Measurements from ENCODE around the gene MBD2.
A peak's percentile ranks its signal among the peaks of the same experiment; 100 is the strongest.

Gene MBD2

GRCh38 chr18:54192900-54193299 lies 31.6 kb downstream of the MBD2 start:
- DNase-seq, result no peak

- no peak for DNase-seq
Observed at GRCh38 chr18:54192415-54192814, 32.1 kb downstream of the MBD2 start.

DNA sequence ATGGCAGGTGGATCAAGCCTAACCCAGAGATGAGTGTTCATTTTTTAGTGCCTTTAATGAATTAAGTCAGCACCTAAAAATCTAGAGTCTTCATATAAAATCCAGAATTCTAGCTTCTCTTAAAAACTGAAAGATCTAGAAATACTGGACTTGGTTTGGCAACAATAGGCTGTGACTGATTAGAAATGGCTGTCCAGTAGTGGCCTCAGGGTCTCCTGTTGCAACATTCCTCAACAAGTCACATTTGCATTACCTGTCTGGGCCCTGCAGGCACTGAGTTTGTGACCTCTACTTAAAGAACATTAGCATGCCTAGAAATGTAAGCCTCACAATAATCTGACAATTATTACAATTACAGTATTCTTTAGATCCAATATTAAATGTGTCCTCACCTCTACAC lies 33.1 kb downstream of the MBD2 start:
- DNase-seq, result no peak

DNA sequence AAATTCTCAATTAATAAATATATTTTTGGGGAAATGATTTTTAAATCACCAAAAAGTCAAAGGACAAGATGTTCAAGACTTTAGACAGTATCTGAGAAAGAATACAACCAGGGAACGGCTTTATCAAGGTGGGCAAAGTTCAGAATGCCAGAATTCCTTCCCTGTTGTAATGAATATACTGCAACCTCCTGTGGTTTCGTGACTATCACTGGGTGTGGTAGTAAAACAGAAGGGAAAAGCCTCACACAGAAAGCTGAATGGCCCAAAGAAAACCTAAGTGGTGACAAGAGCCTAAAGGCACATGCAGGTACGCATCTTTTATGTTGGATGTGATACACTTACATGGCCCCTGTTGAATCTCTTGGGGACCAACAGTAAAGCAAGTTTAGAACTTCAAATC lies 37.1 kb downstream of the MBD2 start:
- no peak for DNase-seq

DNA sequence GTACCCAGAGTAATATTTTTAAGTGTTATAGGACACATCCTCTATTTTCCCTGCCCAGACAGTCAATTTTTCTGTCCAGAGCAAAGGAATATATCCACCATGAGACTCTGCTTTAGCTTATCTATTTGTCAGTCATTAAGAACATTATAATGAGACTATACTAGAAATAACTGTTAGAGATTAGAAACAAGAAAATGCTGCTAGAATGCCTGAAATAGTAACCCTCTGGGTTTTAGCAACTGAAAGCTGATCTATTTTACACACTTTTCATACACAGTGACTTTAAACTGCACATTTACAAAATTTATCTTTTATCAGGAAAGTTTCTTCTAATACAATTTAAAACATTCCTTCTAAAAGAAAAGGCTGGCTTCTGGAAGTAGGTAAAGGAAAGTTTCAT lies 39.6 kb downstream of the MBD2 start:
- DNase-seq, result no peak

GRCh38 chr18:54183390-54183789 lies 41.1 kb downstream of the MBD2 start:
- no peak for DNase-seq

DNA sequence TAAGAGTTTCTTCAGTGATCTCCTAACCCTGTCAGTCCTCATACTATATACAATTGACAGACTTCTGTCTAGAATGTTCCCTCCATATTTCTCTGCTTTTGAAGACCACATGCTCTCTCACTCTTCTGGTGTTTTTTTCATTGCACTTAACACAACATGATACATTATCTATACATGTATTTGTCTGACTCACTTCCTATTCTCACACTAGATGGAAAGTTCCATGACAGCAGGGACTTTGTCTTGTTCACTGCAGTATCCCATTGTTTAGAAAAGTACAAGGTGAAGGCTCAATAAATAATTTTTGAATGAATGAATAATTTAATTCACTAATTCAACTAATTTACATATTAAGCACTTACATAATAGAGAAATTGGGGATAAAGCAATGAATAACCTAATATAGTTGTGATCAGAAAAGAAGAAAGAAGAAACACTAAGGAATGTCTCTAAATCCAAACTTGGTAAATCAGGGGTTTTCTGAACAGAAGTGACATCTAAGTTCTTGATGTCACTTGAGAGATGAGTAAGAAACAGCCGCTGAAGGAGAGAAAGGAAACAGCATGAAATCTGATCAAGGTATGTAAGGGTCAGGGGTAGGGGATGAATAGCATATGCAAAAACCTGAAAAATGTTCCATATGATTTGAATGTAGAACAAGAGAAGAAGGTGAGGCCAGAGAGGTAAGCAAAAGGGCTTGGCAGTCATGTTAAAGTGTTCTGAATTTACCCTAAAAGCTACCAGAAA lies 42.4 kb downstream of the MBD2 start:
- no peak for DNase-seq

DNA sequence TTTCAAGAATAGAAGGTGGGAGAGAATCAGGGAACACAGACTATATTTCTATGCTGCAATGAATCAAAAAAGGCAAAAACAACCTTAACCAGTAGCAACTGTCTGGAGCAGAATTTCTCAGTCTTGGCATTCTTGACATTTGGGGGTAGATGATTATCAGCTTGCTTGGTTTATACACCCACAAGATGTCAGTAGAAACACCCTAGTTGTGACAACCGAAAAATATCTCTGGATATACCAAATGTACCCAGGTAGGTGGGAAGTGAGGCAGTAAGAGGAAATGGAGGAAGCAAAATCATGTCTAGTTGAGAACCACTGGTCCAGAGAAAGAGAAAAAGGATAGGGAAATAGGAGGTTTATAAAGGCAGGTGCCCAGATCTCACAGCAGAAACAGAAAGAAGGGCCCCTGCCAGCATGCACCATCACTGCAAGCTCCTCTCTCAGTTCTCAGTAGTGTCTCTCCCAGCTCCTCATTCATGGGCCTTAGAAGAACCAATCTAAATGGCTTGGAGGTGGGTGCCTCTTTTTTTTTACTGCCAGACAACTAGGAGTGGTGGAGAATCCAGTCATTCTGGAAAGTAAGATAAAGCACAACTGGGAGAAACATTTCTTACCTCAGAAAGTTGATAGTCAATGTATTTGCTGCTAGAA lies 50.4 kb downstream of the MBD2 start:
- DNase-seq, result peak in 1 of 2 donors; percentile 7

DNA sequence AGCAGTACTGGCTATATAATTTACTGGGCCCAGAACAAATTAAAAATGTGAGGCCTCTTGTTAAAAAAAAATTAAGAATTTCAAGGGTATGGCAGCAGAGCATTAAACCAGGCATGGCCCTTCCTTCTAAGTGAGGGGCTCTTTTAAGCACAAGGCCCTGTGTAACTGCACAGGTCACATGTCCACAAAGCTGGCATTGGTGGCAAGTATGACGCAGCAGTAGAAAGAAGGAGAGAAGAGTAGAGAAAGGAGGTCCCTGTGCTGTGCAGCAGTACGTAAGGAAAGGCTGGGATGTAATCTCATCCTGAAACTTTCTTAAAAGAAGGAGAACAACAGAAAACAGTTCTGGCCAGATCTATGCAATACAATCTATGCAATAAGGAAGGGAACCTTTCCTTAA lies 51.2 kb downstream of the MBD2 start:
- no peak for DNase-seq

- DNase-seq, result no peak
Observed at GRCh38 chr18:54169431-54170403, 54.8 kb downstream of the MBD2 start.

GRCh38 chr18:54165450-54165849 lies 59.0 kb downstream of the MBD2 start:
- DNase-seq, result no peak

- no peak for DNase-seq
Observed at GRCh38 chr18:54163453-54163852, 61.0 kb downstream of the MBD2 start.

DNA sequence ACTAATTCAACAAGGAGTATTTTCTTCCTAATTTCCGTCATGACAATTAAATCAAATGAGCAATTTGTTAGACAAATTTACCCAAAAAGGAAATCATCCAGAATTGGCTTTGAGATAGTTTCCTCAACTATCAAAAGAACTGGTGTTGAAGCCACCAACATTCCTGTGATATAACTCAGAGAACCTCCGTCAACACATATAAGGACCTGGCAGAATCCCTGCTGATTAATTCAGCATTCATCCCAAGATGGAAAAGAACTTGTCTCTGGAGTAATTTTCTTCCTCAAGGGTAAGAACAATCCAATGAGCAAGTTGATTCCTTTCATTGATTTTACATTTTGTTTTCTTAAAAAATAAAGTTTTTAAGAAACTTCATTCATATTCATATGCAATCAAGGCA lies 62.0 kb downstream of the MBD2 start:
- DNase-seq, result no peak

GRCh38 chr18:54161267-54161666 lies 63.2 kb downstream of the MBD2 start:
- DNase-seq, result no peak

GRCh38 chr18:54159906-54160305 lies 64.6 kb downstream of the MBD2 start:
- no peak for DNase-seq

GRCh38 chr18:54157646-54158385 lies 66.7 kb downstream of the MBD2 start:
- DNase-seq, result no peak

DNA sequence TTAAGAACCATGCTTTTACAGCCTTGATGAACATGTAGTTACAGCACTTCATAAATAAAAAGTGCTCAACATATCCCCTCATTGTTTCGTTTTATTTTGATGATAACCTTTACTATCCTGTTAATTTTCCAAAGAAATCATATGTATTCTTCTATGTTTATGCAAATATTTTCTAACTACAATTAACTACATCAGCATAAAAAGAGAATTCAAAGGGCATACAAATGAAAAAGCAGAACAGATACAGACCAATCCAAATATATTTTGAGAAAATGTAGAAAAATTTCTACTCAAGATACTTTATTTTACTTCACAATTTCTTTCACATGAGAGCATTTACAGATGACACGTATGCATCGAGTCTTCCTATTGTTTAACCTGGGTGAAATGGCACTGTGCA lies 69.1 kb downstream of the MBD2 start:
- DNase-seq, result no peak

- DNase-seq, result no peak
Observed at GRCh38 chr18:54154231-54154630, 70.2 kb downstream of the MBD2 start.

GRCh38 chr18:54151376-54151775 lies 73.1 kb downstream of the MBD2 start:
- no peak for DNase-seq

- DNase-seq, result no peak
Observed at GRCh38 chr18:54150226-54150625, 74.2 kb downstream of the MBD2 start.

GRCh38 chr18:54149078-54149697 lies 75.3 kb downstream of the MBD2 start:
- DNase-seq, result no peak

GRCh38 chr18:54148678-54149077 lies 75.8 kb downstream of the MBD2 start:
- DNase-seq, result no peak

Measured in CD4-positive, alpha-beta T cell treated with Interleukin-4 for 1 hour (primary cell).